ENCODE data around the gene THSD7B. TPM values are rescaled to one million over a fixed set of nuclear protein-coding genes. Genes with fewer than 3 reads are reported as not detected.
A peak's percentile ranks its signal among the peaks of the same experiment; 100 is the strongest.
"Not testable (repeated sequence)": the region's sequence is repeated elsewhere in the genome, so short reads cannot be mapped to it uniquely, and the experiment has no call there.

The THSD7B gene
- polyA plus RNA-seq, 1 donor: 0.42 TPM

GRCh38 chr2:137523931-137524330 is 758.6 kb downstream of the THSD7B start:
- DNase-seq (ENCODE audit: low read depth): no peak

- DNase-seq (ENCODE audit: low read depth): no peak
These were observed 759.8 kb downstream of the THSD7B start for GRCh38 chr2:137525132-137525531.

- DNase-seq (ENCODE audit: low read depth): no peak
These were observed 760.4 kb downstream of the THSD7B start for GRCh38 chr2:137525641-137526190.

- no peak for DNase-seq (ENCODE audit: low read depth)
These were observed 770.6 kb downstream of the THSD7B start for GRCh38 chr2:137535897-137536296.

DNA sequence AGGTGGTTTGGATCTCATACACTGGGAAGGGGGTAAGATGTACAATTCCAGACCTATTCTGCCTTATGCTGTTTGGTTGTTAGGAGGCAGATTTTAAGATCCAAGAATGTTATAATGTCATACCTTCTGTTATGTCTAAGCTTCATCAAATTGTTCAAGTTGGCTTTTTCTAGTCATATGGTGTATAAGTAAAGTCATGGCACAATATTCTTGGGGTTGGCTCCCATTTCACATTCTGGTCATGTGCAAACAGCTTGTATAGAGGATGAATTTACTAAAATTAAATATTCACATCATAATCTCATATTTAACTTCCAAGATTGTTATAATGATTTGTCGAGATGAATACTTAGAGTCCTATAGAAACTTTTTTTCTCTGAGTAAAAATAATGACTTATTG is 774.0 kb downstream of the THSD7B start:
- no peak for DNase-seq (ENCODE audit: low read depth)

DNA sequence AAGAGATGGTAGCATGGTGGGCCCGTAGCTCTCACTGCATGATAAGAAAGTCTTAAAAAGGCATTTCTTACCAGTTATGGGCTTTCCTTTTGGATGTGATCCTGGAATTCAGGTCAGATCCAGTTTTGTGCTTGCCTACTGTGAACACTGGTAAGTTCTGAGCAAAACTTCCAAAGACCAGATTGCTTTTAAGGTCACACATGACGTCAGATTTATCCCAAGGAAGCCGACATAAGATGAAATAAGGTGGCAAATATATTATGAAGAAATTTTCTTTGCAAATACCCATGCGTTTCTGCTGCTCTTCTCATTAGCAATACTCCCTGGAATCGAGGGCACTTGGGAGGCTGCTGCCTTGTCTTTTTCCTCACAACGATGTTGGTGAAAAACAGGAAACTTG is 782.5 kb downstream of the THSD7B start:
- no peak for DNase-seq (ENCODE audit: low read depth)

GRCh38 chr2:137566387-137566786 is 801.0 kb downstream of the THSD7B start:
- no peak for DNase-seq (ENCODE audit: low read depth)

GRCh38 chr2:137570484-137570883 is 805.1 kb downstream of the THSD7B start:
- no peak for DNase-seq (ENCODE audit: low read depth)

GRCh38 chr2:137587834-137588233 is 822.5 kb downstream of the THSD7B start:
- DNase-seq (ENCODE audit: low read depth): not testable (repeated sequence)

GRCh38 chr2:137588578-137588977 is 823.2 kb downstream of the THSD7B start:
- DNase-seq (ENCODE audit: low read depth): not testable (repeated sequence)

GRCh38 chr2:137590102-137590501 is 824.8 kb downstream of the THSD7B start:
- DNase-seq (ENCODE audit: low read depth): no peak

DNA sequence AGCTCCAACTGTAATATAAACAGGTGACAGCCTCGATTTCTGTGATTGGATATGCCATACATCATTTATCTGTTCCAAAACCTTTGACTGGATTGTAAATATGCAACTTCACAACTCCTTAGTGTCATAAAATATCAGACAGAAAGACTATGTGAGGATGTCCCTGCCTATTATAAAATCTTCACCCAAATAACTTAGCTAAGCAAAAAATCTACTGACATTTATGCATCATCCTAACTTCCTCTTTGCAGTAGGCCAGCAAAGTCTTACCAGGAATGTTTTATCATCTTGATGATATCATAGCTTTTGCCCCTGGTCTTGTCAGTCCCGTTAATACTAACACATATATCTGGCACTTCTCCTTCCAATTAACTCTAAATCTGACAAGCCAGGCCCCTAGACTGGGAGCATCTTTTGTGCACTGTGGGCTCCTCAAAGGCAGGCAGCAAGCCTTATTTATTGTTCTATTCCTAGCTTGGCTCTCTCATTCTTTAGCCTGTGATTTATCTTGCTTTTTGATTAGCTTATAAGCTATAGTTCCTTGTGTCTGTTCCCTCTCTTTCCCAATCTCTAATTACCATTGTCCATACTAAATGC is 842.5 kb downstream of the THSD7B start:
- DNase-seq (ENCODE audit: low read depth): no peak

DNA sequence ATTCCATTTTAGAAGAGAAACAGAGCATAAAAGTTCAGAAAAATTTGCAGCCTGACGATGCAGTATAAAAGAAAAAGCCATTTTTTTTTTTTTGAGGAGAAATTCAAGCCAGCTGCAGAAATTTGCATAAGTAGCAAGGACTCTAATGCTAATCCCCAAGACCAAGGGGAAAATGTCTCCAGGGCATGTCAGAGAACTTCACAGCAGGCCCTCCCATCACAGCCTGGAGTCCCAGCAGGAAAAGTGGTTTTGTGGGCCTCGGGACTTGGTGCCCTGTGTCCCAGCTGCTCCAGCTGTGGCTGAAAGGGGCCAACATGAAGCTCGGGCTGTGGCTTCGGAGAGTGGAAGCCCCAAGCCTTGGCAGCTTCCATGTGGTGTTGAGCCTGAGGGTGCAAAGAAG is 873.6 kb downstream of the THSD7B start:
- no peak for DNase-seq (ENCODE audit: low read depth)

DNA sequence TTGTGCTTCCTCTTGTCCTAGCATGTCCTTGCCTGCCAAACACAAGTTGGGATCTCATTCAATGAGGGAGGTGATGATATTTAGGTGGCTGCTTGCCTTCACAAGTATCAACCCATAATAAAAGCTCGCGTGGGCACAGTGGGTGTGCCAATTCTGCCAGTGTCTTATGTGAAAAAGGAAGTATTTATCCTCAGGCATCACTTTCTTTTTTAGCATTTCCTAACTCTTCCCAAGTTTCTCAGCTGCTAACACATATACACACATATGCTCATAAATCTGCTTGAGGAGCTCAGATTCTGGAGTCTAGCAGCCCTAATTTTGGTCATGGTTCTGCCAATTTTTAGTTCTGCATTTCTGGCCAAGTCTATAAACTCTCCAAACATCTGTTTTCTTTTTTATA is 879.4 kb downstream of the THSD7B start:
- DNase-seq (ENCODE audit: low read depth): peak; percentile 5

- DNase-seq (ENCODE audit: low read depth): no peak
These were observed 888.7 kb downstream of the THSD7B start for GRCh38 chr2:137654046-137654445.

- no peak for DNase-seq (ENCODE audit: low read depth)
These were observed 890.5 kb downstream of the THSD7B start for GRCh38 chr2:137655814-137656213.

- DNase-seq (ENCODE audit: low read depth): no peak
These were observed 893.1 kb downstream of the THSD7B start for GRCh38 chr2:137658433-137658832.

- no peak for DNase-seq (ENCODE audit: low read depth)
These were observed 894.3 kb downstream of the THSD7B start for GRCh38 chr2:137659616-137660015.

DNA sequence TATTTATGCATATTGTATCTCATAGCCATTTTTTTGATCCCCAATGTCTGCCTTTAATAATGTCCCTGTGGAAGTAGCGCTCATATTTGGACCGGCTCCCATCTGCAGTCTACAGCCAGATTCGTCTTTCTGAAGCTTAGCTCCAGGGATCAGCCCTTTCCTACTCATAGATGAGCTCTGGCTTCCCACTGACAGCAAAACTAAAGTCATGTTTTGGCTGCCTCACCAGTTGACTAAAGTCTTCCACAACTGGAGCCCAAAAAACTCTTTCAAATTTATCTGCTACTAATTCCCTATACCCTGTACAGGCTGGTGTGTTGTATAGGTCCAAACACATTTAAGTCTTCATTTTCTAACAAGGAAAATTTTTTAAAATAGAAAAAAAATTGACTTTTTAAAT is 904.8 kb downstream of the THSD7B start:
- DNase-seq (ENCODE audit: low read depth): peak; percentile 25

DNA sequence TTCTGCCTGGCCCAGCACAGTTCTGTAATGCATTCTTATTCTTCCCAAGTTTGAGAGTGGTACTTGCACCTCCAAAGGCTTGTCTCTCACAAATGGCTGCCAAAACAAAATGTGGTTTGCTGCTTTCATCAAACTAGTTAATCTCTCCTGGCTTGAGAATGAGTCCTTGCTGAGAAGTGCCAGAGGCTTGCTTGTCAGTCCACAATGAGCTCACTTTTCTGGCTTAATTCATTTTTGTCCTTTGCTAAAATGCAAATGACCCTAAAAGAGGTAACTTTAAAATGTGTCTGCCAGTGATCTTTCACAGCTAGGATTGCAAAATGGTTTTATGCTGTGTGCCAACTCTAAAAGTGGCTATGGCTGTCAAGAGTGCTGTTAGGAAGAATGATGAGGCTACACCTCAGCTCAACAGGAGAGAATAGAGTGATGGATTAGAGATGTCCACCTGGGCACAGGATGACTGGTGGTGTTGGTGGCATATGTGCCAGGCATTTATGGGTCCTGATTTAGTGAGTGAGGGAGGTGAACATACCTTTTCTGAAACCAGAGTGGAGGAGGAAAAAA is 907.7 kb downstream of the THSD7B start:
- DNase-seq (ENCODE audit: low read depth): no peak

GRCh38 chr2:137674991-137675390 is 909.6 kb downstream of the THSD7B start:
- no peak for DNase-seq (ENCODE audit: low read depth)

DNA sequence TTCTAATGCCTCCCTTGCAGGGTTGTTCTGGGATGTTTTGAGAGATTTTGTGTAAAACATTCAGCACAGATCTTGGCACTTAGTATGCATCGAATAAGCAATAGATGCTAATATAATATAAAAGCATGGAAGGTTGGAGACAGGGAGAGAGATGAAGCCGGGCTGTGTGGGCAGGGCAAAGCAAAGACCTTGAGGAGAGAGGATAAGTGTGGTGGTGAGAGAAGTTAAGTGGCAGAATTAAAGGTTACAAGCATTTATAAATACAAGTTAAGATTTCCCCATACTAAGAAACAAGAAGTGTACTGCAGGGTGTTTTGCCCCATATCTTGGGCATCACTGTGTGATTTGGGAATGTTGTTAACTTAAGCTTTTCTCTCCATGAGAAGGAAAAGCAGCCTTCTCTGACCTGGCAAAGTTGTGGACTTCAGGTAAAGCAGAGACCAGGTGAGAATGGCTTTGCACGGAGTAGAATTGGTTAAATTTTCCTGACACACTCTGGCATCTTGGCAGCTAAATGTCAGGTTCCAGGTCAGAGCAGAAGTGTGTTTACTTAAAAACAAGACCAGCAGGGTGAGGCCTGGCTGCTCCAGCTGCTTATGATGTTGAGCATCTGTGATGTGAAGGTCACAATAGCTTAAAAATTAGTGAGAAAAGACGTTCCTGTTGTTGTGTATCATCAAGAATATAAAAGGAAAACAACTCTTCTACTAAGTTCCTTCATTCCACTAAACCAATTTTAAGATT is 910.4 kb downstream of the THSD7B start:
- DNase-seq (ENCODE audit: low read depth): no peak

GRCh38 chr2:137676346-137676745 is 911.0 kb downstream of the THSD7B start:
- DNase-seq (ENCODE audit: low read depth): no peak
